GM19467 (cell line): ENCODE data around the gene CIAO2B.
"Not testable (repeated sequence)": the region's sequence is repeated elsewhere in the genome, so short reads cannot be mapped to it uniquely, and the experiment has no call there.

Experiments
- ATAC-seq: cut with Tn5 transposase; IDR thresholded peaks from one replicate; pipeline ENCODE4 v1.9.1; 2021; ENCODE audit warnings: mild to moderate bottlenecking, moderate library complexity; ENCODE audit not compliant: unreplicated experiment

Gene CIAO2B

DNA sequence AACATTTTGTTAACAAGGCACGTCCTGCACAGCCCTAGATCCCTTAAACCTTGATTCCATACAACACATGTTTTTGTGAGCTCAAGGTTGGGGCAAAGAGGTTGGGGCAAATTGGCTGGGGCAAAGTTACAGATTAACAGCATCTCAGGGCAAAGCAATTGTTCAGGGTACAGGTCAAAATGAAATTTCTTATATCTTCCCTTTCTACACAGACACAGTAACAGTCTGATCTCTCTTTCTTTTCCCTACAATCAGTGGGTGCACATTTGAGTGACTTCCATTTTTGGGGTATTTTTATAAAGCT lies 21.9 kb upstream of the CIAO2B start:
- ATAC-seq = not testable (repeated sequence)

DNA sequence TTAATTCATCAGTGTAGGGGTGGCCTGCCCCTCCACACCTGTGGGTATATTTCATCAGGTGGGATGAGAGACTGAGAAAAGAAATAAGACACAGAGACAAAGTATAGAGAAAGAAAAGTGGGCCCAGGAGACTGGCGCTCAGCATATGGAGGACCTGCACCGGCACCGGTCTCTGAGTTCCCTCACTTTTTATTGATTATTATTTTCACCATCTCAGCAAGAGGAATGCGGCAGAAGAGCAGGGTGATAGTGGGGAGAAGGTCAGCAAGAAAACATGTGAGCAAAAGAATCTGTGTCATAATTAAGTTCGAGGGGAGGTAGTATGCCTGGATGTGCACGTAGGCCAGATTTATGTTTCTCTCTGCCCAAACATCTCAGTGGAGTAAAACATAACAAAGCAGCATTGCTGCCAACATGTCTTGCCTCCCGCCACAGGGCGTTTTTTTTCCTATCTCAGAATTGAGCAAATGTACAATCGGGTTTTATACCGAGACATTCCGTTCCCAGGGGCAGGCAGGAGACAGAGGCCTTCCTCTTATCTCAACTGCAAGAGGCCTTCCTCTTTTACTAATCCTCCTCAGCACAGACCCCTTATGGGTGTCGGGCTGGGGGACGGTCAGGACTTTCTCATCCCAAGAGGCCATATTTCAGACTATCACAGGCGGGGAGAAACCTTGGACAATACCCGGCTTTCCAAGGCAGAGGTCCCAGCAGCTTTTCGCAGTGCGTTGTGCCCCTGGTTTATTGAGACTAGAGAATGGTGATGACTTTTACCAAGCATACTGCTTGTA lies 21.4 kb upstream of the CIAO2B start:
- not testable (repeated sequence) for ATAC-seq

DNA sequence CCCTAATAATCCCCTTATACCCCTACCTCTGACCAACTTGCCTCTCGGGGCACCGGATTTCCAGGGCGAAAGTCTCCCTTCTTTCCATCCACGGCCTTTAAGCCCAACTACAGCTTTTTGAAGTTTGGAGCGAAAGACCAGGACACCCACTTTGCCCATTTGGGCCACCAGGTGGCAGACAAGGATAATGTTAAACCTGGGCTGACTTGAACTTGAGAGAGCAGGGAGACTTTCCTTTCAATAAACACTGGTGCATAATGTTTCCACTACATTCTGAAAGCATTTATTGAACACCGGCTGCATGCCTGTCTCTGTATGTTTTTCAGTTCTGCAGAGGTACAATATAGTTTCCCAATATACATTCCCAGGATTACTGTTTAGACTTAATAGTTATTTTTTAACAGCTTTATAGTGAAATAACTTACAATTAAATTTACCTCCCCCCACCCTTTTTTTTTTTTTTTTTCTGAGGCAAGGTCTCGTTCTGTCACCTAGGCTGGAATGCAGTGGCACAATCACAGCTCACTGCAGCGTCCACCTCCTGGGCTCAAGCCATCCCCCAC lies 20.0 kb upstream of the CIAO2B start:
- ATAC-seq = no peak

DNA sequence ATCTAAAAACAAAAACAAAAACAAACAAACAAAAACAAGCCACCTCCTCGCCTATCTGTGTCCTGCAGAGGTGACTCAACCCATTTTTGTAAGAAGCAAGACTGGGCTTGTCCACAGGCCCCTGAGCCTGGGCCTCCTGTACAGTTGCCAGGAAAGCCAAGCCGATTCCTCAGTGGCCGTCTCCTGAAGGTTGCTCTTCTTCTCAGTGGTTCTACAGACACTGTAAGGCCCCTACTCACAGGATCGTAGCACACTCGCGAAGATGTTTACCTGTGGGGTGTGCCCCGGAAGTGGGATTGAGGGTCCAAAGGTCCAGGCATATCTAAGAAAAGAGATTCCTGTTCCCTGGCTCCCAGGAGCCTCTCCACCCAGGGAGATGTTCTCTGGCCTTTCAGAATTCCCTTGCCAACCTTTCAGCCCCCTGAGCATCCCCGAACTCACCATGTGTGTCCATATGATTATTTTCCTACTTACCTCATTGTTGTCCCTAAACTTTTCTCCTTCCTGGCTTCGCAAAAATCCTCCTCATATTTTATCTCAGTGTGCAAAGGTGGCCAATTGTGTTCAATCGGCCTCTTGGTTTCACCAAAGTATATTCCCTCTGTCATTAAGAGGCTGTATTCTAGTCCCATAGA lies 19.4 kb upstream of the CIAO2B start:
- ATAC-seq = no peak

DNA sequence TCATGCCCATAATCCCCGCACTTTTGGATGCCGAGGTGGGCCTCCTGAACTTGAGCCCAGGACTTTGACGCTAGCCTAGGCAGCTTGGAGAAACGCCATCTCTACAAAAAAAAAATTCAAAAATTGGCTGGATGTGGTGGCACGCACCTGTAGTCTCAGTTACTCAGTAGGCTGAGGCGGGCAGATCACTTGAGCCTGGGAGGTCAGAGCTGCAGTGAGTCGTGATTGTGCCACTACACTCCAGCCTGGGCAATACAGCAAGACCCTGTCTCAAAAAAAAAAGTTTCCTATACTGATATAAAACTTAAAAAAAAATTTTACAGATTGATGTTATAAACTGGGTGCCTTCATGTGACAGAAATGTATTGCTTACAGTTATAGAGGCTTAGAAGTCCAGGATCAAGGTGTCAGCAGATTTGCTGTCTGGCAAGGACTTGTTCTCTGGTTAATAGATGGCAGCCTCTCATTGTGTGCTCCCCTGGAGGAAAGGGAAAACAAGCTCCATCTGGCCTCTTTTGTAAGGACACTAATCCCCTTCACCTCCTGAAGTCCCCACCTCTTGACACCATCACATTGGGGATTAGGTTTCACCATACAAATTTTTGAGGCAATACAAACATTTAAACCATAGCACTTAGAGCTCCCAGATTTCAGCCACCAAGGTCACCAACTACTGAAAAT lies 18.4 kb upstream of the CIAO2B start:
- ATAC-seq = no peak

DNA sequence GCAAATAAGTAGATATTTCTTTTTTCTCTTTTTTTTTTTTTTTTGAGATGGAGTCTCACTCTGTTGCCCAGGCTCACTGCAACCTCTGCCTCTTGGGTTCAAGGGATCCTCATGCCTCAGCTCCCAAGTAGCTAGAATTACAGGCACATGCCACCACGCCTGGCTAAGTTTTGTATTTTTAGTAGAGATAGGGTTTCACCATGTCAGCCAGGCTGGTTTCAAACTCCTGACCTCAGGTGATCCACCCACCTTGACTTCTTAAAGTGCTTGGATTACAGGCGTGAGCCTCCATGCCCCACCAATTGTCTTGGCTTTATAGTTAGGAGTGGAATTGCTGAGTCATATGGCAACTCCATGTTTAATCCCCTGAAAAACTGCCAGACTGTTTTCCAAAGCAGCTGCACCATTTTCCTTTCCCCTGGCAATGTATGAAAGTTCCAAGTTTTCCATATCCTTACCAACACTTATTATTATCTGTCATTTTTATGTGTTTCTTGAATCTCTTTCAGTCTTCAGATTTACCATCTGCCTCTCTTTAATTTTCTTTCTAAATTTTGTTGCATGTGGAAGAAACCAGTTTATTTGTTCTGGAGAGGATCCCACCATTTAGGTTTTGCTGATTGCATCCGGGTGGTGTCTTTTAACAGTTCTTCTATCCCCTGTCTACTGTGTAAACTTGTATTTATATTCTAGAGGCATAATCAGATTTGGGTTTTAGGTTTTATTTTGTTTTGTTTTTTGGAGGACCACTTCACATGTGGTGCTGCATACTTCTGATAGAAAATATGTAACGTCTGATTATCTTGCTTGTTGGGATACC lies 17.0 kb upstream of the CIAO2B start:
- no peak for ATAC-seq

DNA sequence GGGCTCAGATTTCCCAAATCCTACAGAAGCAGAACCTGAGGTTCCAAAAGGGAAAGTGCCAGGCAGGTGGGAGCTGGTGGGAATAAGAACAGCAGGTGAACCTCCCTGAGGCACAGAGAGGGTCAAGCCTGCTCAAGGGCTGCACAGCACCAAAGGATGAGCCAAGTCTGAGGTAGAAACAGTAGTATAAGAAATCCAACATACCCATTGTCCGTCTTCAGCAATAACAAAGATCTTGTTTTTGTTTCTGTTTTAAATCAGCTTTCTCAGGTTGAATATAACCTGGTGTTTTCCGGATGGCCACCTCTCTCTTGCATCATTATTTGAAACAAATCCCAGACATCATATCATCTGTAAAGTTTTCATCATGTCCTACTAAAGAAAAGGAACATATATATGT lies 16.2 kb upstream of the CIAO2B start:
- ATAC-seq = no peak

DNA sequence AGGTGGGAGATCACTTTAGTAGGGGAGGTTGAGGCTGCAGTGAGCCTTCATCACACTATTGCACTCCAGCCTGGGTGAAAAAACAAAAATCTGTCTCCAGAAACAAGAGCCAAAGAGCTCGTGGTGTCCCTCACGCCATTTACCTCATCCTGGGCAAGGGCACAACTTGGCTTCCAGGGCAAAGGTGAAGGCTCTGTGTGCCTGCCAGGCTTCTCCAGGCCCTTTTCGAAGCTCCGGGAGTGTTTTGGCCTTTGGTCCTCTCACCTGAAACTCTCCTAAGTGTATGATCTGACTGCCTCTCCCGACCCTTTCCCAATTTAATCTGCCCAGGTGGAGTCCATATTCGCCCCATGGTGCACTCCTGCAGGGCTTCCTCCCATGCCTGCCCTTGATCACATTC lies 15.3 kb upstream of the CIAO2B start:
- no peak for ATAC-seq

DNA sequence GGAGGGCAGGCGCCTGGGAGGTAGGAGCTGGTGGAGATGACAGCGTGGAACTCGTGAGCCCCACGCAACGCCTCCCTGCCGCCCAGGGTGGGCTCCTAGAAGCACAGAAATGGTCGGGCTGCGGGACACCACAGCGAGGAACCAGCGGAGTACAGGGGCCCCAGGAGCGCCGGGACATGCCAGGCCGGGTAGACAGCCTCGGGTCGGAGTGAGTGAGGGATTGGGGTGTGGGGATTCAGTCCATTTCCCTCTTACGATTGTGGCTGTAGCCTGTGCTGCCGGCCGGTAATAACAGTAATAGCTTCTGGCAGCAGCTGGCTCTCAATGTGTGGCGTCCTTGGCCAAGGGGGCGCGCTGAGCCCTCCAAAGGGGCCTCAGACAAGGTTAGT lies 14.6 kb upstream of the CIAO2B start:
- ATAC-seq = no peak

DNA sequence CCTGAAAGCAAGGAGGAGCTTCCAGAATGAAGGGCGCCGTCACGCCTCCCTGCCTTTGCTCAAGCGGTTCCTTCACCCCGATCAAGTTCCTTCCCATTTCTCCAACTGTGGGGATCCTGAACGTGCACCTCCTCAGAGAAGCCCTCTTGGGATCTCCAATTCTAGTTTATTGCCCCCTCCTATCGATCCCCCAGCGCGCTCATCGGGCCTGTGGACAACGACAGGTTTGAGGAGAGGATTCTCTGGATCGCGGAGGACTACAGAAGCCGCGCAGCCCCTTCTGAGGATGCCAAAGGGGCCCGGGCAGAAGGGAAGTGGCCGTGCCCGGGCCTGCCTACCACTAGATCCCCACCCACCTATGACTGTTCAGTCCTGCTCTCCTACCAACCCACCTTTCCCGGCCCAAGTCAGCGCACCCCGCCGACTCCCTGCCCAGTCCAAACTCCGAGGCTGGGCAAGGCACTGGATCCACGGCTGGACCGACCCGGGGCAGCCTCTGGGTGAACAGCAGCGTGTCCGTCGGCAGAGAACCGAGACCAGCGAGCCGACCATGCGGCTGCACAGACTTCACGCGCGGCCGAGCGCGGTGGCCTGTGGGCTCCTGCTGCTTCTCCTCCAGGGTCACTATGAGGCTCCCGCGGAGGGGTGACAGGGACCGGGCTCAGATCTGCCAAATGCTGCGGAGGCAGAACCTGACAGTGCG lies 14.1 kb upstream of the CIAO2B start:
- ATAC-seq = no peak

DNA sequence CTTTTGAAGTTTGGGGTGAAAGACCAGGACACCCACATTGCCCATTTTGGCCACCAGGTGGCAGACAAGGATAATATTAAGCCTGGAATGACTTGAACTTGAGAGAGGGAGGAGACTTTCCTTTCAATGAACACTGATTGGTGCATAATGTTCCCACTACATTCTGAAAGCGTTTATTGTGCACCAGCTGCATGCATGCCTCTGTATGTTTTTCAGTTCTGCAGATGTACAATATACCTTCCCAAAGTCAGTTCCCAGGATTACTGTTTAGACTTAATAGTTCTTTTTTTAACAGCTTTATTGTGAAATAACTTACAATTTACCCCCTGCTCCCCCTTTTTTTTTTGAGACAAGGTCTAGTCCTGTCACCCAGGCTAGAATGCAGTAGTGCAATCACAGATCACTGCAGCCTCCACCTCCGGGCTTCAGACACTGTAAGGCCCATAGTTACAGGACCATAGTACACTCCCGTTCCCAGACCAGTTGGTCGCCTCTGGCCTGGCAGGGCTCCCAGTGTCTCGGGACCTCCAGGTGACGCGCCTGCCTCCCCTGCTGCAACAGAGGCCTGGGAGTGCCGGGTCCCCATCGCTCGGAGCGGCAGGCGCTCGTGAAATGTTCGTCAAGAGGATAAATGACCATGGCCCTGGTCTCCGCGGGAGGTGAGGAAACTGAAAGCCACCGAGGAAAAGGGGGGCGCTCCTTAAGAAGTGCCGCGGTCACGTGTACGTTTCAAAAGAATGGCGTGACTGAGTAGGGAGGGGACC lies 13.3 kb upstream of the CIAO2B start:
- ATAC-seq = no peak

DNA sequence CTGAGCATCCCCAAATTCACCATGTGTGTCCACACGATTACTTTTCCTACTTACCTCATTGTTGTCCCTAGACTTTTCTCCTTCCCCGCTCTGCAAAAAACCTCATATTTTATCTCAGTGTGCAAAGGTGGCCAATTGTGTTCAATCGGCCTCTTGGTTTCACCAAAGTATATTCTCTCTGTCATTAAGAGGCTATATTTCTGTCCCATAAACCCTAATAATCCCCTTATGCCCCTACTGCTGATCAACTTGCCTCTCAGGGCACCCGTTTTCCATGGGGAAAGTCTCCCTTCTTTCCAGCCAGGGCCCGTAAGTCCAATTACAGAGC lies 12.7 kb upstream of the CIAO2B start:
- ATAC-seq = no peak

DNA sequence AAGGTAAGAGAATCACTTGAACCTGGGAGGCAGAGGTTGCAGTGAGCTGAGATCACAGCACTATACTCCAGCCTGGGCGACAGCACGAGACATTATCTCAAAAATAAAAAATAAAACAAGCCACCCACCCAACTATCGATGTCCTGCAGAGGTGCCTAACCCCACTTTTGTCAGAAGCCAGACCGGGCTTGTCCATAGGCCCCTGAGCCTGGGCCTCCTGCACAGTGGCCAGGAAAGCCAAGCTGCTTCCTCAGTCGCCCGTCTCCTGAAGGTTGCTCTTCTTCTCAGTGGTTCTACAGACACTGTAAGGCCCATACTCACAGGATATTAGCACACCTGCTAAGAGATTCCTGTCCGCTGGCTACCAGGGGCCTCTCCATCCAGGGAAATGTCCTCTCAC lies 12.3 kb upstream of the CIAO2B start:
- ATAC-seq = no peak

DNA sequence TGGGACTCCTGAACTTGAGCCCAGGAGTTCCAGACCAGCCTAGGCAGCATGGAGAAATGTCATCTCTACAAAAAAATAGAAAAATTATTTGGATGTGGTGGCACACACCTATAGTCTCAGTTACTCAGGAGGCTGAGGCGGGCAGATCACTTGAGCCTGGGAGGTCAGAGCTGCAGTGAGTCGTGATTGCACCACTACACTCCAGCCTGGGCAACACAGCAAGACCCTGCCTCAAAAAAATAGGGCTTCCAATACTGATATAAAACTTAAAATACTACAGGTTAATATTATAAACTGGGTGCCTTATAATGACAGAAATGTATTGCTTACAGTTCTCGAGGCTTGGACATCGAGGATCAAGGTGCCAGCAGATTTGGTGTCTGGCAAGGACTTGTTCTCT lies 11.7 kb upstream of the CIAO2B start:
- no peak for ATAC-seq

DNA sequence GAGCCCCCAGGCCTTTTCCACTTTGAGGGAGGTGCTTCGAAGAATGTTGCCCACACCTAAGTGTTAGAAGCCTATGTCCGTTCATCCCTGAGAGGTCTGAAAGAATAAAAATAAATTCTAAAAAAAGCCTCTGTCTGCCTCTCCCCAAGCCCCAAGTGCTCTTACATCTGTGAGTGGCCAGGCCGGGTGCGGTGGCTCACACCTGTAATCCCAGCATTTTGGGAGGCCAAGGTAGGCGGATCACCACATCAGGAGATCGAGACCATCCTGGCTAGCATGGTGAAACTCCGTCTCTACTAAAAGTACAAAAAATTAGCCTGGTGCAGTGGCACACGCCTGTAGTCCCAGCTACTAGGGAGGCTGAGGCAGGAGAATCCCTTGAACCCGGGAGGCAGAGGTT lies 10.8 kb upstream of the CIAO2B start:
- ATAC-seq = not testable (repeated sequence)

DNA sequence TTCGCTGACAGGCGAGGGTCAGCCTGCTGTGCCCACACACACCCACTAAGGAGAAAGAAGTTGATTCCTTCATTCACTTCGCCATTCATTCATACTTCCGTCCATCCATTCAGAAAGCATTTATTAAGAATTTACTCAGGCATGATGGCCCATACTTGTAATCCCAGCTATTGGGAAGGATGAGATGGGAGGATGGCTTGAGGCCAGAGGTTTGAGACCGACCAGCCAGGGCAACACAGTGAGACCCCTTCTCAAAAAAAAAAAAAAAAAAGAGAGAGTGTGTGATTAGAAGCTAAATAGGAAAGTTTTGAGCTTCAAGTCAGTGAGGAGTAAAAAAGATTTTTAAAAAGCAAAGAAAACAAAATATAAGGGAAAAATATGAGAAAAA lies 9.8 kb upstream of the CIAO2B start:
- ATAC-seq = no peak

DNA sequence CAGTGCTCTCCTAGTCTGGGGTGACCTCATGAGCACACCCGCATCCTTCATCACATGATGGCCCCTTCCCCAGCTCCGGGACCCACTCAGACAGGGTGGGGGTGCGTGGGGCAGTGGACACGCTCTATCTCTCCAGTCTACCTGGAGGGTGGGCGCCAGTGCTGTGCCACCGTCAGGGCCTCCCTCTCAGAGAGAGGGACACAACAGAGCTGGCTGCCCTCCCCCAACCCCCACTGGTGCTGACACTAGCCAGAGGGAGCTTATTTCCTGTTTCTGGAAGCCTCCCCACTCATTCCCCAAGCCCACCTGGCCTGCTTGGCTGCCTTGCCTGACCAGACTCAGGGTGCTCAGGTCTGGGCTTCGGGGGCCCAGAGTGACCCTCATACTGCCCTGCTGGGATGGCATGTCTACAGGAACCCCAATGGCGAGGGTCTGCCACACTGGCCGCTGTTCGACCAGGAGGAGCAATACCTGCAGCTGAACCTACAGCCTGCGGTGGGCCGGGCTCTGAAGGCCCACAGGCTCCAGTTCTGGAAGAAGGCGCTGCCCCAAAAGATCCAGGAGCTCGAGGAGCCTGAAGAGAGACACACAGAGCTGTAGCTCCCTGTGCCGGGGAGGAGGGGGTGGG lies 9.3 kb upstream of the CIAO2B start:
- ATAC-seq = no peak

DNA sequence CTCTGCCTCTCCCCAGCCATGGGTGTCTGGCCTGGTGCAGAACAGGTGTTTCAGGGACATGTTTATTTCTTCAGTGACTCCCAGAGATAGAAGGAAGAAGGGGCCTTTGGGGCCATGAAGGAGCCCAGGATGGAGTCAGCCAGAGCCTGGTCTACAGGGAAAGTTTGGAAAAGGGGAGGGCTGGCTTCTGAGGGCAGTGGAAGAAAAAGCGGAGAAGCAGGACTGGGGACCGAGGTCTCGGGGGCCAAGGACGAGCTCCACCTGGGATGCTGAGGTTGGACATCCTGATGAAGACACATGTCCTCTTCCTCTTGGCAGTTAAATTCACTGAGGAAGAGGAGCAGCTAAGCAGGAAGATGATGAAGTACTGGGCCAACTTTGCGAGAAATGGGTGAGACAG lies 8.8 kb upstream of the CIAO2B start:
- no peak for ATAC-seq

DNA sequence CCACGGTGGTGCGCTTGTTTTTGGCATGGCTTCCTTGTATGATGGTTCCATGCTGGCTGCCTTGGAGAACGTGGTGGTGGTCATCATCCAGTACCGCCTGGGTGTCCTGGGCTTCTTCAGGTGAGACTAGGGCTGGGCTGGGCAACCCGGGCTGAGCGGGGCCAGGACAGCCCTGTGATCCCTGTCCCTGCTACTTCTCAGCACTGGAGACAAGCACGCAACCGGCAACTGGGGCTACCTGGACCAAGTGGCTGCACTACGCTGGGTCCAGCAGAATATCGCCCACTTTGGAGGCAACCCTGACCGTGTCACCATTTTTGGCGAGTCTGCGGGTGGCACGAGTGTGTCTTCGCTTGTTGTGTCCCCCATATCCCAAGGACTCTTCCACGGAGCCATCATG lies 6.0 kb upstream of the CIAO2B start:
- ATAC-seq = no peak

DNA sequence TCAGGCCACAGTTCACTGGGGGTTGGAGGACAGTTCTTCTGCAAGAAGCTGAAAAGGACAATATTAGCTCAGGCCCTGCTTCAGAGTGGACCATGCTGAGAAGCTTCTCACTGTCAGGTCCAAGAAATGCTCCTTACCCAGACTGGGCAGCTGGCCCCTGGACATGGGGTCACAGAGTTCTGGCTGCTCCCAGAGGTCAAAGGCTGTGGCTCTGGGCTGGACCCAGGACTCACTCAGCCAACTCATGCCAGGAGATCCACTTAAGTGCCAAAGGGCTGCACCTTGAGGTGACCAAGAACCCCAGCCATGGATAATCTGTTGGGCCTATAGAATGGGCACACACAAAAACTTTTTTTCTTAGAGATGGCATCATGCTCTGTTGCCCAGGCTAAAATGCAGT lies 5.2 kb upstream of the CIAO2B start:
- ATAC-seq = no peak
